NOMO-1 treated with DMSO at 0.1 percent for 48 hours (cell line): ENCODE data around the gene SMIM38.

Experiments
- DNase-seq: peaks from one replicate; lab custom pipeline; 2025; ENCODE audit not compliant: unreplicated experiment; lab: John Stamatoyannopoulos, UW

SMIM38 gene

DNA sequence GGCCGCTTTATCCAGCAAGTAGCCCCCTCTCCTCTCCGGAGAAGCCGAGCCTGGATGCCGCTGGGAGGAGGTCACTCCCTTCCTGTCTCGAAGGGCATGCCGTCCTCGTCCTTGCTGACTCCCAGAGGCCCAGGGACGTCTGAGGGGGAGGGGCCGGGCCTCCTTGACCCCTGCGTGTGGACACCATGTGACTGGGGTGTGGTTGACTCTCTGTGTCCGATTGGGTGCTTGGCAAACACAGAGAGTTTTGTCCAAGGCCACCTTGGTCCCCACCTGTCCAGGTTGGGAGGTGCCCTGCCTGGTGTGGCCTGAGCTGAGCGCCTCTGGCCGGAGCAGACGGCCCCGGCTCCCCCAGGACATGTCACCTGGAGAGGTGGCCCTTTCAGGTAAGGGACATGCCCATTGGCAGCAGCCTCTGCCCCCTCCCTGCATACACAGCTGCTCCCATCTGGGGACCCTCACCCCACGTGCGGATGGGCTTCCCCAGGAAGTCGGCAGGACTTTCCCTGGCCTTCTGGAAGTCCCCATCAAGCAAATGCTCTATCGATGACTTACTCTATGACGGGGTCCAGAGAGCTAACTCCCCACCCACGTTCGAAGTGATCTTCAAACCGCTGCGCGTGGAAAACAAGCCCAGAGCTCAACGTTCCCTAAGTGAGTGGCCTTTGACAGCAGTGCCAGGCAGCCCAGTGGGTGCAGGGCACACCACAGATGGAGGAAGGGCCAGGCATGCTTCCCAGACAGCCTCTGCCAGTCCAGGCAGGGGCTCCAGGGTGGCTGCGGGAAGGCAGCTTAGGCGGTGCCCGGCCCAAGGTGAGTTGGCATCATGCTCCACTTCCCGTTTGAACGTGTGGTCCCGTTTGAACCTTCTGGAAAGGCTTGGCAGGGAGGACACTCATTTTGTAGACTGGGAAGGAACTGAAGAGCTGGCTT lies at the start of gene SMIM38:
TSS of gene SMIM38 (plus strand) at position 634 of the 933 bp plus-strand sequence. CDS start 1,912 bp downstream, outside the sequence.
- DNase-seq, result no peak

DNA sequence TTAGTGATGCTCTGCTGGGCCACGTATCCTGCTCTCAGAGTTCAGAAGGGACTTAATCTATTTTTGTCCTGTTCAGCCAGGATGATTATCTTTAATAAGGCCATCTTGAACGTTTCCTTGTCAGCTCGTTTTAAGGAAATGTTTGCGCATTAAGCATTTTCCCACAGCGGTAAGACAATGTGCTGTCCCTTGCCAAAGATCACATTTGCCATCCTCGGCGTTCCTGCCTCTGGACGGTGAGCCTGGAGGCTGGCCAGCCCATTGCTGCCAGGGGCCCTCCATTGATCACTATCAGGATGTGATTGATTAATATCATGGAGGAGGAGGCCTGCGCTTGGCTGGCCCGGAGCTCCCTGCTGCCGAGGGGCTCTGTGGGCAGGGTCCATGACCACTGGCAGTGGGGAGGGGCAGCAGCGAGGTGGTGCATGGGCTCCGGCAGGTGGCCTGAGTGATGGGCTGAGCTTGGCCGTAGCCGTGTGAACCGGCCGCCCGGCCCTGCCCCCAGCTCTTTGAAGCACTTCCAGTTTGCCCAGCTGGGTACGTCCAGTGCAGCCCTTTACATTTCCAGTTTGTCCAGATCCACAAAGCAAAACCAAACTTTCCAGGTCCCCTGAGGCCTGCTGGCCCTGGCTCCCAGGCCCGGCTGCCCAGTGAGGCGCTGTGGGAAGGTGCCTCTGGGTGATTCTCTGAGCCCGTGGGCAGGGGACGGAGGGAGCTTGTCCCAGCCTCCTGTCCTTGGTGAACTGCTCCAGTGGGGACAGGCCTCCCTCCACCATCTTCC lies 49.5 kb upstream of the SMIM38 start:
- DNase-seq, result no peak

DNA sequence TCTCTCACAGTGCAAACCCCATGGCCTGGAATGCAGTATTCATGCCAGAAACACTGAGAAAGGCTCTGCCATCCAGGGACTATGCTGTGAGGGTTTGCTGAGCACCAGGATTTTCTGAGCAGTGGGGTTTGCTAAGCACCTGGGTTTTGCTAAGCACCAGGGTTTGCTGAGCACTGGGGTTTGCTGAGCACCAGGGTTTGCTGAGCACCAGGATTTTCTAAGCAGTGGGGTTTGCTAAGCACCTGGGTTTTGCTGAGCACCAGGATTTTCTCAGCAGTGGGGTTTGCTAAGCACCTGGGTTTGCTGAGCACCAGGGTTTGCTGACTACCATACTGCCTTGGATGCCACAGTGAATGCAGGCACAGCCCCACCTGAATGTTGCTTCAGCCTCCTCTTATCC lies 48.3 kb upstream of the SMIM38 start:
- no peak for DNase-seq

DNA sequence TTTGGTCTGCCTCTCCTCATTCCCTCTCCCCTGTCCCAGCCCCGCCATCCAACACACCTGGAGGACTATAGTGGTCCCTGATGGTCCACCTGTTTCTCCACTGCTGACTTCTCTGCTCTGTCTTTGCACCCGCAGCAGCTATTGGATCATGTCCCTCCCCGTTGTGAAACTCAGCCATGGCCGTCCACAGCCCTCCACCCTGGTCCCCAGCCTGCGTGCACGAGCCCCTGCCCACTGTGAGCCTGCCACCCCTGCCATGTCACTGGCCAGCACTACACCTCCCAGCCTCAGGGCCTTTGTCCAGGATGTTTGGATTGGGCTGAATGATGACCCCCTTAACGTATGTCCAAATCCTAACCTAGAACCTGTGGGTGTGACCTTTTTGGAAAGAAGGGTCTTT lies 47.7 kb upstream of the SMIM38 start:
- no peak for DNase-seq

DNA sequence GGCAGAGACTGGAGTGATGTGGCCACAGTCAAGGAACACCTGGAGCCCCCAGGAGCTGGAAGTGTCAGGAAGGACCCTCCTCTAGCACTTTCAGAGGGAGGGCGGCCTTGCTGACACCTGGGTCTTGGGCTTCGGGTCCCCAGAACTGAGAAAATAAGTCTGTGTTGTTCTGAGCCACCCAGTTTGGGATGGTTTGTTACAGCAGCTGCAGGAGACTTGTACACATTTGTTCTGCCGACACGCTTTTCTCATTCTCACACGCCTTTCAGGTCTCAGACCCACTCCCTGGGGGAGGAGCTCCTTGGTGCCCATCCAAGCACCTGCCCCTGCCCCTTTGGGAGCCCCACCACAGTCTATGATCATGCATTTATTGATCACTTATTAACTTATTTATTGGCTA lies 47.2 kb upstream of the SMIM38 start:
- no peak for DNase-seq

DNA sequence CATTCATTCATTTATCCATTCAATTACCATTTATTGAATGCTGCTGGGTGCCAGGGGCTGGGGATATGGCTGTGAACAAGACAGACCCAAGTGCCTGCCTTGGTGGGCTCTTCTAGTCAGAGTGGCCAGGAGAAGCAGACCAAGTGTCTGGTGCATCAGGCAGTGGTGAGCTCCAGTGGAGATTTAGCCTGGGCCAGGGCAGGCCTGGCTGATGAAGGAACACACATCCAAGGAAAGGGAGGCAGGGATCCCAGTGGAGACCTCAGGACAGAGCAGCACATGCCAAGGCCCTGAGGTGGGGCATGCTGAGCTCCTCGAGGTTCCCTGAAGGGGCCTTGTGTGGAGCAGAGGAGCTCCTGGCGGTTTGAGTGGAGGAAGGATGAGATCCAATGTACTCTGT lies 46.6 kb upstream of the SMIM38 start:
- no peak for DNase-seq

DNA sequence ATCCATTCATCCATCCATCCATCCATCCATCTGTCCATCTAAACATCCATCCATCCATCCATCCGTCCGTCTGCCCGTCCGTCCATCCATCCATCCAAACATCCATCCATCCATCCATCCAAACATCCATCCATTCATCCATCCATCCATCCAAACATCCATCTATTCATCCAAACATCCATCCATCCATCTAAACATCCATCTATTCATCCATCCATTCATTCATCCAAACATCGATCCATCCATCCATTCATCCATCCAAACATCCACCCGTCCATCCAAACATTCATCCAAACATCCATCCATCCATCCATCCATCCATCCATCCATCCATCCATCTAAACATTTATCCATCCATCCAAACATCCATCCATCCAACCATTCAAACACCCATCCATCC lies 45.3 kb upstream of the SMIM38 start:
- DNase-seq, result no peak

DNA sequence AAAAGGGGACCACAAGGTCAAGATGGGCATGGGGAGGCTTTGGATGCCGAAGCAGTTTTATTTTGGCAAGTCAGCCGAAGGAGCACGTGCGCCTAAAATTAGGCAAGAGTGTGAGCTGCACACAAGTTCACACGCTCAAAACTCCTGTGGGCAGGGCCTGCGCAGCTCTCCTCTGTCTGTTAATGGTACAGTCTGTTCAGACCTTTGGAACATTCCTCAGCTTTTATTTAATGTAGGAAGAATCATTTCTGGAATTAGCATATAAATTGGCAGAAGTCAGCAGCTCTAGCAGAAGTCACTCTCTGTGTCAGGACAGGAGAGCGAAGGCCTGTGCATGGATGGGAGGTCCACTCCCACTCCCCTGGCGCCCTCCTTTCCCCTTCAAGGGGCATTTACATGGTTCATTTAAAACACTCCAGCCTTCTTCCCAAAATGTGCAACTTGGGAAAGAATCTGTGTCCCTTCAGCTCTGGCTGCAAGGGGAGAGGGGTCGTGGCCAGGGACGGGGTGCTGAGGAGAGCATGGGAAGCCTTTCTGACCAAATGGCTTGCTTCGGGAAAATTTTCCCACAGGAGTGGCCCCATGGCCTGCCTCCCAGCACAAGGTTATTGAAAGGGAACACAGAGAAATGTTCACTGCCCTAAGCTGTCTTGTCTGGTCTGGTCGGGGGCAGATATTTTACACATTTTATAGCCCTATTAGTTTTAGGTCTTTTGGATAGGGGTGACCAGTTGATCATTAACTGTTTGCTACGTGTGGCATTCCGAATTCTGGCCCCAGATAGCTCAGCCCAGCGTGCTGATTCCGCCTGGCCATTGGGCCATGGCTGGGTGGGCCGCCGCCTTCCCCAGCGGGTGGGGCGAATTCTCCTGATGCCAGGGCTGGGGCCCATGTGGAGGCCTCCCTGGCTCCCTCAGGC lies 43.9 kb upstream of the SMIM38 start:
- DNase-seq, result no peak

DNA sequence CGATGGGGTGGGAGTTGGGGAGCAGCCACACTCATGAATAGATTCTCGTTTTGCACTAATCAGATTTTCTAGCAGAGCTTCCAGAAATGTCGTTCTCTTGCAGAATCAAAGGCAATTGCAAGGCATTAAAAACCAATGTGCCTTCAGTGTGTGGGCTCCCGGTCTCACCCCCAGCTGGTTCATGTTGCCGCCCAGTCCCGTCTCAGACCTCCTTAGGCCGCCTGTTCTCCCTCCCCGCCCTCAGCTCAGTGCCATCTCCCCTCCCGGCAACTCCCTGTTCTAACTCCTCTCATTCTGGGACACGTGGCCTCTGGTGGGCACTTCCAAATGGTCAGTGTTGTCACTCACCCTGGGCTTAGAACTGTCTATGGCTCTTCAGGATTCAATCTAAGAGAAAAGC lies 42.5 kb upstream of the SMIM38 start:
- no peak for DNase-seq

DNA sequence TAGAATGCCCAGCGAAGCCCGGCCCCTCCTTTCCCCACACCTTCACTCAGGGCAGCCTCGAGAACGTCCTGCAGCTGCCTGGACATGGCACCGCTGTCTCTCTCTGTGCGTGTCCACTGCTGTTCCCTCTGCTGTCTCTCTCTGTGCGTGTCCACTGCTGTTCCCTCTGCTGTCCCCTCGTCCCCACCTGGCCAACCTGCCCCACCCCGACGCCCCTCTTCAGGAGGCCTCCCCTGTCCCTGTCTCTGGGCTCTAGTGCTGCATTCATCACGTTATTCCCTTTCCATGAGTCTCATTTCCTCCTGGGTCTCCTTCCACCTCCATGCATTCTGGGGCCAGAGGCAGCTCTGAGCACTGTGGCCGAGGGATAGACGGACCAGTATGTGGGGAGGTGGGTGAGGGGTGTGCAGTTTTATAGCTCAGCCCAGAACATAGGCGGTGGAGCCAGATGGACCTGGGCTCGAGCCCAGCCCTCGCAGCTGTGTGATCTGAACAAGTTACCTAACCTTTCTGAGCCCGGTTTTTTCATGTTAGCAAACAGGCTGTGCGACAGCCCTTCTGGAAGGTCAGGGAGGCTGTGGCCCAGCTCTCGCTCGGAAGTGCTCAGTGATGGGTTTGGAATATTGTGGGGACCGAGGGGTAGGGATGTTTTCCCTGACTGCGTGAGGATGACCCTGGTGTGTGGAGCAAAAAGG lies 41.9 kb upstream of the SMIM38 start:
- no peak for DNase-seq

DNA sequence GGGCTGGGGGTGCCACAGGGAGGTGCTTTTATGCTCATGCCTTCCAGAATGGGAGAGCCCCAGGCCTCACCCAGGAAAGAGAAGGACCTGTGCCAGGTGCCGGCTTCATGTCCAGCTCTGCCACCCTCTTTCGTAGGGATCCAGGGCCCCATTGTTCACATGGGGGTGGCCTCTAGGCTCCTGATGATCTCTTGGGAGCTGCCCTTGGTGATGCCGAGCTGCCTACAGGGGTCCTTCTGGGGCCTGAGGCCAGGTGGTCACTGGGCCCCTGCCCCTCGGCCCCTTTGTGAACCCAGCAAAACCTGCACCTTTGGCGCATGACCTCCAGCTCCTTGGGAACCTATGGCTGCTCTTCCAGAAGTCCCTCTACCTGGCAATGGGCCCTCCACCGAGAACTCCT lies 41.4 kb upstream of the SMIM38 start:
- DNase-seq, result no peak

DNA sequence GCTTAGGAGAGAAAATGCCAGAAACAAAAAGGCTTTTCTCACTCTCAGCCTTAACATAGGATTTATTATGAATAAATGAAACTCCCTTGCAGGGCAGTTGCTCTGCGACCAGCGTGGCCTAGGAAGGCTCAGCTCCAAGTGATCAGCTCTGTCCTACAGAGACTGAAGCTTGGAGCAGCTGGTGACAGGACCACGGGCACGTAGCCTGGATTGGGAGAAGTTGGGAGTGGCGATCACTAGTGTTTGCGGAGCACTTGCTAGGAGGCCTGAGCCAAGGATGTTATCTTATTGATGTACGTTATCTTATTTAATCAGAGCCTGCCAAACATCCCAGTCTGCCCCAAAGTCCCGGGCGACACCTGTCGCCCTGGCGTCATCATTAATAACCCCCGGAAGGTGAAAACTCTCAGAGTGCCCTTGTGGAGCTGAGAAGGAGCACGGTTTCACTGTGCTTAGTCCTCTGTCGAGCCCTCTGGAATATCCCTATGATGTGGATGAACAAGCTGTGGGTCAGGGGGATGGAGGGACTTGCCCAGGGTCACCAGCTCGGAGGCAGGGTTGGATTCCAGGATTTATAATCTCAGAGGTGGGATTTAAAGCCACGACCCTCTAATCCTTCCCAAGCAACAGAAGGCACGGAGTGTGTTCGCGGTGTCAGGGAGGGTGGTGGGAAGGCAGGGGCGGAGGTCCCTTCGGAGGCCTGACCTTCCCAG lies 40.8 kb upstream of the SMIM38 start:
- DNase-seq, result no peak

DNA sequence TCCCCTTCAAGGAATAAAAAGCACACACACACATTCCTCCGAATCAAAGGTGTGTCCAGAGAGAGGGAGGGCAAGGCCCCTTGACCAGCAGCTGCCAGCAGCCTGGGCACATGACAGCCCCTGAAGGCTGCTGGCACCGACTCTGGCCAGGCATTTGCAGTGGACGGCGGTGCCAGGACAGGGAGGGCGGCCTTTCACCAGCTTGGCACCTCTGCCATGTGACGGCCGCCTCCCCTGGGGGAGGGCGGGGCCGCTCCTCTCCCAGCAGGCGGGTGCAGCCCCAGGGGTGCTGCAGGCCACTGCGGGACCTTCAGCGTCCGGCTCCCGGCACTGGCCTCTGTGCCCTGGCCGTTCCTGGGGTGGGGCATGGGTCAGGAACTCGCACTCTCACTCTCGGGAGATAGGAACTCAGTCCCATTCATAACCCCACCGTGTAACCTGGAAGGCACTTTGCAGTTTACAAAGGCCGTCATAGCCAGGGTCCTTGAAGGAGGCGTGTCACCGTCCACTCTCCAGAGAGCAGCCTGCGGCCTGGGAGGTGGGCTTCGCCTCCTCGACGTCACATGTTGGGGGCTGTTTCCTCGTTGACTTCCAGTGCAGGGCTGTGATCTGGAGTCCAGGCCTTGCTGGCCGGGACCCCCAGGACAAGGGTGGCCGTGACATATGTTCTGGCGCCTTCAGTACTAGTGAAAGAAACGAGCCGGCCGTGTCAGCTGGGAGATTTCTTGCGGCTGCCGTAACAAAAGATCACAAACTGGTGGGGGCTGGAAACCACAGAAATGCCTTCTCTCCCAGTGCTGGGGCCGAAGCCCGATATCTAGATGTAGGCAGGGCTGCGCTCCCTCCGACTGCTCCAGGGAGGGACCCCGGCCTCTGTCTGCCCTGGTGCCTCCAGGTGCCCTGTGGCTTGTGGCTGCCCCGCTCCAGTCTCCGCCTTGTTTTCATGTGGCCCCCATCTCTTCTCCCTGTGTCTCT lies 39.9 kb upstream of the SMIM38 start:
- DNase-seq, result no peak

DNA sequence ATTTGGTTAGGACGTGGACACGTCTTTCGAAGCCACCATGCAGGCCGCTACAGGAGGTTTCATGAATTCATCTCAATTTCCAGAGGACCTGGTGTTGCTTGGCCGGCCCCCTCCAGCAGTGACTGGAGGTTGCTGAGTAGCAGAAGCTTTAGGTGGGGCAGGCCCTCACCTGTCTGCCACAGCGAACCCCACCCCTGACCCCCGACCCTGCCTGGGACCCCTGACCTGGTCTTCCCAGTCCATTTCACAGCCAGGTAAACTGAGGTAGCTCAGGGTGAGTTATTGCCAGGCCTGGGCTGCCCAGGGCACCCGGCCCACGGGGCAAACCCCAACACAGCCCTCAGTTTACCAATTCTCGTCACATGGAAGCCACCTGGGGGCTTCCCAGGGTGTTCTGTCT lies 39.1 kb upstream of the SMIM38 start:
- DNase-seq, result no peak

DNA sequence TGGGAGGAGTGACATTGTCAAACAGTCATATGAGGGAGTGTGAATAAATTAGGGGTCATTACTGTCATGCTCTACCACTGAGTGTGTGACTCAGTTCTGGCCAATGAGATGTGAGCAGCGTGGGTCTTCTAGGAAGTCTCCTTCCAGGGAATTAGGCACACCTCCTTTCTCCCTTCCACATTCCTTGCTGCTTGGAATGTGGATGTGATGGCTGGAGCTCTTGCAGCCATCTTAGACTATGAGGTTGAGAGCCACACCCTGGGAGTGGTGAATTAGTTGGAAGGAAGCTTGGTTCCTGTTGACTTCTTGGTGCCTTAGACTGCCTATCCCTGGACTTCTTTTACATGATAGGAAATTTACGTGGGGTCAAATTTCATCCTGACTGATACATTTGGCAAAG lies 36.5 kb upstream of the SMIM38 start:
- no peak for DNase-seq

DNA sequence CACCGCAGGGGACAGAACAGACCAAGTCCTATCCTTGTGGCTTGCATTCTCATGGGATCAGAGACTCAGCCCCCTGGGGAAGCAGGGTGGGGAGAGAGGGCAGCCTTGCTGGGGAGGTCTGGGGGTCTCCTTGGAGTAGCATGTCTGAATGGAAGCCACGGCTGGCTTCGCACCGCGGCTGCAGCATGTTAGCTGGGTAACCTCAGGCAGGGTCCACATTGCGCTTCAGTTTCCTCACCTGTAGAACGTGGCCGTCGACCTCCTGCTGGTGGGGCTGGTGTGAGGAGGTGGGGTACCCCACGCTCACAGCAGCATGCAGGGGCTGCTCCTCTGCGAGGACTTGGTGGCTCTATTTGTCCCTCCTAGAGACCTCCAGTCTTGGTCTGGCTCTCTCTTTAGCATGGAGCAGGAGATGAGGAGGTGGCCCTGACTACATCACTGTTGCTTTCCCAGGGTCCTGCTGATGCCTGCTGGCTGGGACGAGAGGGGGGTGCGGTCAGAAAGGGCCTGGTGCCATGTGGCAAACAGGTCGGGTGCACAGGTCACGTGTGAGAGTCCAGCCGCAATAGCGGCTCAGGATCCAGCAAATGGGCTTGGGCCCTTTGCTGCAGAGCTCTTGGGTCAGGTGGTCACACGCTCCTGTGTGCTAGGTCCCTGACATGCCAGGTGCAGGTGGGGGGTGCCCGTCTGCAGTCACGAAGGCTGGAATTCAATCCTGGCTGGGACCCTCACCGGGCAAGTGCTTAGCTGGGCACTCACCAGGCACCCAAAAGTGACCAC lies 35.4 kb upstream of the SMIM38 start:
- DNase-seq, result no peak

DNA sequence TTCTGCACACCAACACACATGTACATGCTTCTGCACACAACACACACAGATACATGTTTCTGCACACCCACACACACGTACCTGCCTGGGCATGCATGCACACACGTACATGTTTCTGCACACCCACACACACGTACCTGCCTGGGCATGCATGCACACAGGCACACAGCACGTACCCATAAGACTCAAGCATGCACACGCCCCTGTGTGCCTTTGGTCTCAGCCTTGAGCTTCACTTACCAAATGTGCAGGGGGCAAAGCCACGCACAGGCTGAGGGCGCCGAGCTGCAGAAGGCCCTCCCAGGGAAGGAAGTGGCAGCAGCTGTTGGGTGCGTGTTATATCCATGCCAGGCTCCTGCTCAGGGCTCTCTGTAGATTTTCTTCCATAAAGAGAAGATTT lies 34.7 kb upstream of the SMIM38 start:
- DNase-seq, result no peak
